NT2/D1 (cell line): Measurements from ENCODE around the gene GPRC5C.

ENCODE experiments used
- DNase-seq: peaks from one replicate; pipeline ENCODE4 v3.0.0-alpha.2; 2011; ENCODE audit warnings: low read depth, low spot score
- H3K27me3 ChIP-seq: 2 replicates; pipeline ENCODE4 v1.6.0; 2011; ENCODE audit warnings: mild to moderate bottlenecking; ENCODE audit not compliant: insufficient read length, insufficient read depth
- H3K36me3 ChIP-seq: 2 replicates; pipeline ENCODE4 v1.6.1; 2011; ENCODE audit warnings: mild to moderate bottlenecking, low read length, mixed read lengths; ENCODE audit not compliant: insufficient read depth, insufficient read length
- H3K4me1 ChIP-seq: 2 replicates; pipeline ENCODE4 v1.5.1; 2011; ENCODE audit not compliant: insufficient read depth, insufficient read length
- H3K4me3 ChIP-seq: 2 replicates; pipeline ENCODE4 v1.5.1; 2011; ENCODE audit warnings: low read depth; ENCODE audit not compliant: insufficient read length
- H3K9ac ChIP-seq: 2 replicates; pipeline ENCODE4 v1.6.0; 2011; ENCODE audit warnings: low read depth; ENCODE audit not compliant: insufficient read length
- H3K9me3 ChIP-seq: 2 replicates; pipeline ENCODE4 v1.5.1; 2011; ENCODE audit warnings: mild to moderate bottlenecking, low read length; ENCODE audit not compliant: insufficient read depth
- SUZ12 ChIP-seq: IDR thresholded peaks from 2 replicates; pipeline ENCODE4 v1.6.1; 2011; ENCODE audit not compliant: insufficient read length, insufficient read depth; ENCODE audit errors: extremely low read depth
- YY1 ChIP-seq: IDR thresholded peaks from 2 replicates; pipeline ENCODE4 v1.6.1; 2011; ENCODE audit not compliant: insufficient read length, insufficient read depth
- ZNF274 ChIP-seq: IDR thresholded peaks from 2 replicates; pipeline ENCODE4 v1.6.1; 2011; ENCODE audit warnings: mild to moderate bottlenecking, low read depth, low read length

The GPRC5C gene

DNA sequence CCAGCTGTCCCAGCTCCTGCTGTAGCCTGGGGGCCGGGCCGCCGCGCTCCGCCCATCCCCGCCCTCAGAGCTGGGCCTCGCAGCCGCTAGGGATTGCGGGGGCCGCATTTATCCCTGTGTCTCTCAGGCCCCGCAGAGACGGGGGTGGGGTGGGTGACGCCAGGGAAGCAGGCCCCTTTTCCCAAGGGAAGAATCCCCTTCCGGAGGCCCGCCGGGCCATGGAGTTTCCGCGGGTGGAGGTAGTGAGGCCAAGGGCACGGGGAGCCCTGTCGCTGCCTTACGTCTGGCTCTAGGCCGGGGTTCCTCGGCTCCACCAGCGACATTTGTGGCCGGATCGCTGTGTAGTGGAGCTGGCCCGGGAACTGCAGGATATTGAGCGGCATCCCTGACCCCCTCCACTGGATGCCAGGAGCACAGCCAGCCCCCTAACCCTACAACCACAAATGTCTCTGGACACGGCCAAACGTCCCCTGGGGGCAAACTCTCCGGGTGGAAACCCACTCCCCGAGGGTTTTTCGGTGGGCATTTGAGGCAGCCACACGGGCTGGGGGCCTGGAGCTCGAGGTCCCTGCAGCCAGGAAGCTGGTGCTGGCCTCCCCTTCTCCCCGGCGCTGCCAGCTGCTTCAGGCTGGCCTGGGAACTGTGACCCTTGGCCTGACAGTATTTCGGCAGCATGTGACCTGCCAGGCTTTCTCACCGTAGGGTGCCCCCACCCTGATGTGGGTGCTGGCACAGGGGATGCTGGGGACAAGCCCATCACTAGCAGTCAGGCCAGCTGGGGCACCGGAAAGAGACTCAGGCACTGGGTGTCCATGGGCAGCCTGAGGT lies 22.5 kb downstream of the GPRC5C start:
- H3K4me1 ChIP-seq = peaks cover 25% of the 10 kb centered on the region
- H3K27me3 ChIP-seq = peaks cover 39% of the 10 kb centered on the region
- TF ChIP-seq ZNF274 (no peak), YY1 (no peak), SUZ12 (no peak)
- H3K9ac ChIP-seq = peak overlapping the region; percentile 88
- peak; percentile 73 for DNase-seq
- peak overlapping the region; percentile 50 for H3K4me3 ChIP-seq
- H3K36me3 ChIP-seq = peaks cover 4% of the 10 kb centered on the region
- H3K9me3 ChIP-seq = no peaks in the 10 kb centered on the region

DNA sequence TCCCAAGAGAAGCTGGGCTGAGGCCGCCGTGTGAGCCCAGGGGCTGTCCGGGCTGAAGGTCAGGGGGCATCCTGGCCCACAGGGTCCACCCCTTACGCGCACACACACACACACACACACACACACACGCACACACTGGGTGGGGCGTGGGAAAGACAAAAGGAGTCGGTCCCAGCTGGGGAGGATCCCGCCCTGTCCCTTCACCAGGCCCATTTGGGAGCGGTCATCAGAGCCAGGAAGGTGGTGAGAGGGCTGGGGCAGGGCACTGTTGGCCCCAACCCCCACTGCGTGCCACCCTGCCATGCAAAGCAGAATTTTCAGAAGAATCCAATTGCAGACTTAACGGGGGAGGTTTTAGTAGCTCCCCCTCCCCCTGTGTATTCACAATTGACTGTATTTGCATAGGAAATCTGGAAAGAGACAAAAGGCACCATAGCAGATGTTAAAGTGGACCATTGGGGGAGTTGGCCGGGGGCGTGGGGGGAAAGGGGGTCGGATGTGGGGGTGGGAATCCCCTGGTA lies 23.2 kb downstream of the GPRC5C start:
- H3K9ac ChIP-seq = peak overlapping the region; percentile 88
- peaks cover 39% of the 10 kb centered on the region for H3K27me3 ChIP-seq
- no peaks in the 10 kb centered on the region for H3K9me3 ChIP-seq
- H3K4me3 ChIP-seq = peak overlapping the region; percentile 50
- DNase-seq = no peak
- no peaks in the 10 kb centered on the region for H3K36me3 ChIP-seq
- TF ChIP-seq SUZ12 (no peak), ZNF274 (no peak), YY1 (no peak)
- H3K4me1 ChIP-seq = peaks cover 29% of the 10 kb centered on the region

DNA sequence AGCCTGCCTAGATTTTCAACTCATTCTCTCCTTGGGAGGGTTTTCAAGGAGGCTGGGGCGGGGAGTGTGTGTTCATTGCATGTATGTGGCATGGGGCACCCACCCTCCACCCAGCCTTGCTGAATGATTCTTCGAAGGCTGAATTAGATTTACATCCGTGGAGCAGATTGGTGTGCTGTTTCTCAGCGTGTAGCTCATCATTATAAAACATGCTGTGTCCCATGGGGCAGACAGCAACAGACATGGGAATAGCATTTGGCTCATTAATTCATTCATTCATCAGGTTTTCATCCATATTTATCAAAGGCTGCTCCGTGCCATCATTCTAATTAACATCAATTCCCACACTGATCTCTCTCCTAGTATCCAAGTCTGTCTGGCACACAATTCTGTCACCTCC lies 23.9 kb downstream of the GPRC5C start:
- H3K27me3 ChIP-seq = peaks cover 39% of the 10 kb centered on the region
- H3K9ac ChIP-seq = no peak overlapping the region
- no peak overlapping the region for H3K4me3 ChIP-seq
- no peaks in the 10 kb centered on the region for H3K36me3 ChIP-seq
- no peak for DNase-seq
- TF ChIP-seq ZNF274 (no peak), SUZ12 (no peak), YY1 (no peak)
- peaks cover 29% of the 10 kb centered on the region for H3K4me1 ChIP-seq
- H3K9me3 ChIP-seq = no peaks in the 10 kb centered on the region

DNA sequence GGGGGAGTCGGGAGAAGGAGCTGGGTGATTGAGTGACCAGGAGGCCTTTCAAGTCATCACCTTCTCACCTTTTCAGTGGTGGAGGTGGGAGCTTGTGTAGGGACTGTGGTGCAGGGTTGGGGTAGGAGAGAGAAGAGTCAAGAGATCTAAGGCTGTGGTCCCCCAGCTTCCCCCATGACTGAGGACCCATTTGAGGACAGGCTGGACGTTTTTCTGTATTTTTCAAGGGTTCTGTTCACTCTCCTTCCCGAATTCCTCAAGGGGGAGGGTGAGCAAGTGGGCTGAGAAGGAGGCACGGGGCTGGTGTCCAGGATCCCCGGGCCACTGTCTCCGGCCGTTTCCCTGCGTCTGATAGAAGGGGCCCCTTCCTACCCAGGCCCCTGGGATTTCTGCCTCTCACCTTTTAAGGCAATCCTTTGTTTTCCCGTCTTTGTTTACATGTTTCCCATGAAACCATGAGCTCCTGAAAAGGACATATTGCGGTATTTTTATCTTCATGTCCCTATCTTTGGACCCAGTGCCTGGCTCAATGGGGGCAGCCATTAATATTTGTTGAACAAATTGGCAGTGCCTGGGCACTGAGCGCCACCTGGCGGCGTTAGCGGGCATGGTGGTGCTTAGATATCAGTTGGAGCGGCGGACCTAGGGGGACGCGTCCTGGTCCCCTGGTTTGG lies 25.4 kb downstream of the GPRC5C start:
- no peaks in the 10 kb centered on the region for H3K36me3 ChIP-seq
- H3K9ac ChIP-seq = no peak overlapping the region
- H3K4me1 ChIP-seq = peaks cover 23% of the 10 kb centered on the region
- peak; percentile 40 for DNase-seq
- peaks cover 27% of the 10 kb centered on the region for H3K27me3 ChIP-seq
- no peaks in the 10 kb centered on the region for H3K9me3 ChIP-seq
- H3K4me3 ChIP-seq = no peak overlapping the region
- TF ChIP-seq YY1 (peak; percentile 61), SUZ12 (no peak), ZNF274 (no peak)

DNA sequence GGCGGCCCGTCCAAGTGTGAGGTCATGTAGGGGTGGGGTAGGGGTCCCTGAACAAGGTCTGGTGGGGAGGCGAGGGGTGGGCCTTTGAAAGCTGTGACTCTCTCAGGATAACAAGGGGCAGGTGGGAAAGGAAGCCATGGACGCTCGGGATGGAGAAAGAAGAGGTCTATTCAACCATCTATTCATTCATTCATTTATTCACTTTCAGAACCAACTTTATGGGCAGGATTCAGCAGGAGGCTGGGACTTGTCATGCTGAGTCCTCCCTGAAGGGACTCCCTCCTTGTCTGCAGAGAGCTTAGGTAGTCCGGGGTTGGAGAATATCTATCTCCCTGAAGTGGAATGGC lies 25.9 kb downstream of the GPRC5C start:
- no peak overlapping the region for H3K4me3 ChIP-seq
- no peak for DNase-seq
- no peak for TF ChIP-seq ZNF274
- TF ChIP-seq YY1 = no peak
- no peak for TF ChIP-seq SUZ12
- peaks cover 22% of the 10 kb centered on the region for H3K4me1 ChIP-seq
- no peak overlapping the region for H3K9ac ChIP-seq
- H3K27me3 ChIP-seq = peaks cover 22% of the 10 kb centered on the region
- H3K36me3 ChIP-seq = no peaks in the 10 kb centered on the region
- no peaks in the 10 kb centered on the region for H3K9me3 ChIP-seq

DNA sequence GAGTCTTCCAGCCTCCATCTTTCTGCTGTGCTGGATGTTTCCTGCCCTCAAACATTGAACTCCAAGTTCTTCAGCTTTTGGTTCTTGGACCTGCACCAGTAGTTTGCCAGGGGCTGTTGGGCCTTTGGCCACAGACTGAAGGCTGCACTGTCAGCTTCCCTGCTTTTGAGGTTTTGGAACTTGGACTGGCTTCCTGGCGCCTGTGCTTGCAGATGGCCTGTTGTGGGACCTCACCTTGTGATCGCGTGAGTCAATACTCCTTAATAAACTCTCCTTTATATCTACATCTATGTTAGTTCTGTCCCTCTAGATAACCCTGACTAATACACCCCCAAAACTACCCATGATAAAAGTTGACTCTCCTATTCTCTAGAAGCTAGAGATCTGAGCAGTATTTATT lies 26.9 kb downstream of the GPRC5C start:
- peaks cover 20% of the 10 kb centered on the region for H3K4me1 ChIP-seq
- H3K9me3 ChIP-seq = no peaks in the 10 kb centered on the region
- H3K9ac ChIP-seq = no peak overlapping the region
- H3K27me3 ChIP-seq = peaks cover 12% of the 10 kb centered on the region
- TF ChIP-seq ZNF274 = no peak
- no peak for TF ChIP-seq YY1
- TF ChIP-seq SUZ12 = no peak
- H3K4me3 ChIP-seq = no peak overlapping the region
- DNase-seq = no peak
- no peaks in the 10 kb centered on the region for H3K36me3 ChIP-seq

DNA sequence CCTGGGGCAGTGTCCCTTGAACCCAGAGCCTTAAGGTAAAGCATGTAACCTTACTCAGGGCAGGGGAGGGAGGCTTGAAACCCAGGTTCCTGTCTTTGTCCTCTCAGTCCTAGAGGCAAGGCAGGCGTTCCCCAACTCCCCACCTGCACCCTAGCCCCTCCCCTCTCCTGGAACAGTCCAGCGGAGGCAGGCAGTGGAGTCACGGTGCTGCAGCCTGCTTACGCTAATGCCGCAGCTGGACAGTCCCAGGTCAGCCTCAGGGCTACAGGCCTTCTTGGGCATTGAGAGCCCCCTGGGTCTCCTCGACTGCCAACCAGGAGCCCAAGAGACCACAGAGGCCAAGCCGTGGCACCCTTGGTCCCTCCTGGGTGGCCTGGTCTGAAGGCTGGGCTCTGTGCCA lies 27.7 kb downstream of the GPRC5C start:
- Histone ChIP-seq H3K36me3 (no peaks in the 10 kb centered on the region), H3K9ac (no peak overlapping the region), H3K9me3 (no peaks in the 10 kb centered on the region), H3K4me1 (peaks cover 19% of the 10 kb centered on the region), H3K27me3 (peaks cover 12% of the 10 kb centered on the region), H3K4me3 (no peak overlapping the region)
- DNase-seq = no peak
- TF ChIP-seq SUZ12 (no peak), YY1 (no peak), ZNF274 (no peak)
